Measurements from ENCODE around the gene RBM14.

RBM14 gene

GRCh38 chr11:66607126-66607834 is 9.2 kb upstream of the RBM14 start:
- DNase-seq (no peak), ATAC-seq (ENCODE audit: insufficient read depth, low read depth) (no peak)
- Histone ChIP-seq H3K27ac (ENCODE audit: low read length) (no peak overlapping the region), H3K9ac (ENCODE audit: low read depth, low read length) (no peak overlapping the region; the same call in 1 of the 2 replicates), H3K9me3 (ENCODE audit: insufficient read depth, low read length, severe bottlenecking) (no peaks in the 10 kb centered on the region), H3K4me1 (ENCODE audit: insufficient read depth, low read length) (no peaks in the 10 kb centered on the region; the same call in 1 of the 2 replicates), H3K79me2 (ENCODE audit: insufficient read depth, low read length) (no peaks in the 10 kb centered on the region), H2AFZ (ENCODE audit: low read depth, low read length) (no peak overlapping the region), H4K20me1 (ENCODE audit: insufficient read depth, low read length) (no peaks in the 10 kb centered on the region), H3K4me3 (ENCODE audit: low read depth in 1 of 2, low read length in 2 of 2) (no peak overlapping the region), H3K4me2 (ENCODE audit: insufficient read depth, low read length) (no peak overlapping the region), H3K27me3 (ENCODE audit: insufficient read depth, low read length, poor library complexity) (no peaks in the 10 kb centered on the region), H3K36me3 (ENCODE audit: insufficient read depth, low read length) (peaks cover 22% of the 10 kb centered on the region)
- TF ChIP-seq EZH2 (IDR thresholded peaks at IDR 0.05; ENCODE audit: borderline replicate concordance, low read depth, low read length, severe bottlenecking) (no peak), CTCF (IDR thresholded peaks at IDR 0.05; ENCODE audit: borderline replicate concordance, extremely low read depth, low read length, poor library complexity, severe bottlenecking) (no peak)

- H3K27me3 ChIP-seq (ENCODE audit: insufficient read depth, low read length, poor library complexity), result no peaks in the 10 kb centered on the region
- peaks cover 4% of the 10 kb centered on the region for H3K4me1 ChIP-seq (ENCODE audit: insufficient read depth, low read length)
- peaks cover 4% of the 10 kb centered on the region for H3K79me2 ChIP-seq (ENCODE audit: insufficient read depth, low read length)
- no peaks in the 10 kb centered on the region for H3K9me3 ChIP-seq (ENCODE audit: insufficient read depth, low read length, severe bottlenecking)
- TF ChIP-seq EZH2 (IDR thresholded peaks at IDR 0.05; ENCODE audit: borderline replicate concordance, low read depth, low read length, severe bottlenecking) (no peak), CTCF (IDR thresholded peaks at IDR 0.05; ENCODE audit: borderline replicate concordance, extremely low read depth, low read length, poor library complexity, severe bottlenecking) (no peak)
- H3K27ac ChIP-seq (ENCODE audit: low read length), result no peak overlapping the region
- H3K36me3 ChIP-seq (ENCODE audit: insufficient read depth, low read length), result peaks cover 9% of the 10 kb centered on the region
- H4K20me1 ChIP-seq (ENCODE audit: insufficient read depth, low read length), result no peaks in the 10 kb centered on the region
- no peak overlapping the region for H3K4me2 ChIP-seq (ENCODE audit: insufficient read depth, low read length)
- no peak overlapping the region for H3K9ac ChIP-seq (ENCODE audit: low read depth, low read length)
- no peak overlapping the region for H2AFZ ChIP-seq (ENCODE audit: low read depth, low read length)
- no peak for DNase-seq
- no peak for ATAC-seq (ENCODE audit: insufficient read depth, low read depth)
- H3K4me3 ChIP-seq (ENCODE audit: low read depth in 1 of 2, low read length in 2 of 2), result no peak overlapping the region
Observed at GRCh38 chr11:66609721-66610617, 6.5 kb upstream of the RBM14 start.

GRCh38 chr11:66612458-66612857 is 4.0 kb upstream of the RBM14 start:
- peaks cover 9% of the 10 kb centered on the region for H4K20me1 ChIP-seq (ENCODE audit: insufficient read depth, low read length)
- no peak for DNase-seq
- H2AFZ ChIP-seq (ENCODE audit: low read depth, low read length), result no peak overlapping the region
- ATAC-seq (ENCODE audit: insufficient read depth, low read depth), result no peak
- no peaks in the 10 kb centered on the region for H3K9me3 ChIP-seq (ENCODE audit: insufficient read depth, low read length, severe bottlenecking)
- H3K9ac ChIP-seq (ENCODE audit: low read depth, low read length), result no peak overlapping the region
- peaks cover 12% of the 10 kb centered on the region for H3K4me1 ChIP-seq (ENCODE audit: insufficient read depth, low read length)
- H3K27me3 ChIP-seq (ENCODE audit: insufficient read depth, low read length, poor library complexity), result no peaks in the 10 kb centered on the region
- TF ChIP-seq EZH2 (IDR thresholded peaks at IDR 0.05; ENCODE audit: borderline replicate concordance, low read depth, low read length, severe bottlenecking) (no peak), CTCF (IDR thresholded peaks at IDR 0.05; ENCODE audit: borderline replicate concordance, extremely low read depth, low read length, poor library complexity, severe bottlenecking) (no peak)
- peaks cover 9% of the 10 kb centered on the region for H3K36me3 ChIP-seq (ENCODE audit: insufficient read depth, low read length)
- H3K4me3 ChIP-seq (ENCODE audit: low read depth in 1 of 2, low read length in 2 of 2), result no peak overlapping the region
- H3K4me2 ChIP-seq (ENCODE audit: insufficient read depth, low read length), result no peak overlapping the region
- peaks cover 27% of the 10 kb centered on the region for H3K79me2 ChIP-seq (ENCODE audit: insufficient read depth, low read length)
- no peak overlapping the region for H3K27ac ChIP-seq (ENCODE audit: low read length)

Data from DND-41 (cell line).